SK-N-MC (cell line): ENCODE results near the gene EEF1A1.

Experiments
- DNase-seq: peaks from one replicate; pipeline ENCODE4 v3.0.0-alpha.2; 2011; ENCODE audit warnings: low read depth, low spot score
- H3K27ac ChIP-seq: fragments of 200-600 bp; sonication (generic); 2 replicates; pipeline ENCODE4 v1.5.1; 2016; ENCODE audit warnings: mixed run types
- H3K36me3 ChIP-seq: fragments of 200-600 bp; sonication (generic); 2 replicates; pipeline ENCODE4 v1.6.1; 2017; ENCODE audit warnings: antibody characterized with exemption, low read length, mixed read lengths; ENCODE audit not compliant: insufficient read depth
- H3K4me3 ChIP-seq: fragments of 200-600 bp; sonication (generic); 2 replicates; pipeline ENCODE4 v1.5.1; 2016
- H3K9ac ChIP-seq: fragments of 200-600 bp; sonication (generic); 2 replicates; pipeline ENCODE4 v1.8.0; 2017; ENCODE audit warnings: mixed run types, mixed read lengths; ENCODE audit not compliant: insufficient read length
- H3K9me3 ChIP-seq: fragments of 200-600 bp; sonication (generic); 2 replicates; pipeline ENCODE4 v1.6.1; 2017; ENCODE audit warnings: low read depth, mild to moderate bottlenecking, antibody characterized with exemption, low read length, moderate library complexity, mixed read lengths
- EZH2 ChIP-seq: fragments of 200-600 bp; sonication (generic); IDR thresholded peaks from one replicate; pipeline ENCODE4 v1.6.1; 2017; ENCODE audit warnings: antibody characterized with exemption
- FOXP2 ChIP-seq: optimal IDR thresholded peaks from 2 replicates; pipeline ENCODE3; 2011; ENCODE audit warnings: mild to moderate bottlenecking, moderate library complexity; ENCODE audit not compliant: insufficient read depth; ENCODE audit errors: extremely low read length, control extremely low read depth
- POLR2AphosphoS5 ChIP-seq: IDR thresholded peaks from 2 replicates; pipeline ENCODE4 v1.6.1; 2012; ENCODE audit warnings: mild to moderate bottlenecking, low read depth, low read length, borderline replicate concordance

Gene EEF1A1

GRCh38 chr6:73476723-73477122 lies 44.1 kb downstream of the EEF1A1 start:
- Histone ChIP-seq H3K9me3 (no peaks in the 10 kb centered on the region), H3K36me3 (peaks cover 86% of the 10 kb centered on the region), H3K9ac (no peak overlapping the region), H3K4me3 (no peak overlapping the region), H3K27ac (no peak overlapping the region)
- TF ChIP-seq FOXP2 (no peak), POLR2AphosphoS5 (no peak)
- DNase-seq: no peak

GRCh38 chr6:73471686-73472290 lies 49.0 kb downstream of the EEF1A1 start:
- H3K9ac ChIP-seq: no peak overlapping the region
- TF ChIP-seq POLR2AphosphoS5: no peak
- TF ChIP-seq FOXP2: no peak
- no peak for TF ChIP-seq EZH2
- H3K36me3 ChIP-seq: peaks cover 75% of the 10 kb centered on the region
- no peak for DNase-seq
- no peak overlapping the region for H3K4me3 ChIP-seq
- H3K9me3 ChIP-seq: no peaks in the 10 kb centered on the region
- no peak overlapping the region for H3K27ac ChIP-seq
